ENCODE data around the gene C10orf88. TPM values are rescaled to one million over a fixed set of nuclear protein-coding genes. Genes with fewer than 3 reads are reported as not detected.
A peak's percentile ranks its signal among the peaks of the same experiment; 100 is the strongest.

Gene C10orf88
- total and polyA plus RNA-seq, 2 of the 13 experiments (the other 11 are each of a cell fraction or from before 2014, with no cell fraction given) = 4.6 to 11.8 TPM

GRCh38 chr10:122911889-122912484 lies 42.0 kb downstream of the C10orf88 start (continued):
- TF ChIP-seq ZBTB3 (CRISPR knock-in tag; IDR thresholded peaks at IDR 0.05; ENCODE audit: borderline replicate concordance, low read depth) = peak; percentile 98; the same call in 1 of the 2 replicates
- TF ChIP-seq ZNF691 (CRISPR knock-in tag; IDR thresholded peaks at IDR 0.05; ENCODE audit: borderline replicate concordance, low read depth) = peak; percentile 100
- peak; percentile 100 for TF ChIP-seq ERF (CRISPR knock-in tag; IDR thresholded peaks at IDR 0.05)
- TF ChIP-seq ETS1 (CRISPR knock-in tag; IDR thresholded peaks at IDR 0.05) = peak; percentile 100
- TF ChIP-seq SALL2 (CRISPR knock-in tag; IDR thresholded peaks at IDR 0.05) = peak; percentile 100
- 0 out of 2 replicates have a peak, but pooled peaks have one; percentile 19 for TF ChIP-seq RFX5 (IDR thresholded peaks at IDR 0.05; ENCODE audit: low read depth, low read length)
- no peak for TF ChIP-seq SETDB1 (CRISPR knock-in tag; IDR thresholded peaks at IDR 0.05; ENCODE audit: borderline replicate concordance)
- peak; percentile 90 for TF ChIP-seq ZNF768 (CRISPR knock-in tag; IDR thresholded peaks at IDR 0.05)
- peak; percentile 100 for TF ChIP-seq ZNF615 (CRISPR knock-in tag; IDR thresholded peaks at IDR 0.05; ENCODE audit: borderline replicate concordance)
- TF ChIP-seq NR2F1 (CRISPR knock-in tag; IDR thresholded peaks at IDR 0.05) = peak in 1 of 2 experiments; percentile 94; a peak in 2 of 4 replicates
- TF ChIP-seq CEBPG (CRISPR knock-in tag; IDR thresholded peaks at IDR 0.05) = peak; percentile 77
- peak; percentile 100 for TF ChIP-seq ZSCAN21 (CRISPR knock-in tag; IDR thresholded peaks at IDR 0.05; ENCODE audit: borderline replicate concordance)
- TF ChIP-seq PHF21A (CRISPR knock-in tag; IDR thresholded peaks at IDR 0.05) = 0 out of 2 replicates have a peak, but pooled peaks have one; percentile 53
- TF ChIP-seq ZNF570 (CRISPR knock-in tag; IDR thresholded peaks at IDR 0.05; ENCODE audit: borderline replicate concordance) = peak; percentile 100
- peak; percentile 50; the same call in 1 of the 2 replicates for TF ChIP-seq SIN3B (IDR thresholded peaks at IDR 0.05; ENCODE audit: low read length)
- peak; percentile 99 for TF ChIP-seq KLF9 (CRISPR knock-in tag; IDR thresholded peaks at IDR 0.05; ENCODE audit: low read depth)
- TF ChIP-seq ZNF260 (CRISPR knock-in tag; IDR thresholded peaks at IDR 0.05; ENCODE audit: borderline replicate concordance, low read depth) = no peak
- TF ChIP-seq ZBTB25 (CRISPR knock-in tag; IDR thresholded peaks at IDR 0.05) = peak; percentile 100
- no peak for TF ChIP-seq HNRNPUL1 (IDR thresholded peaks at IDR 0.05; ENCODE audit: low read depth, low read length)
- peak; percentile 98 for TF ChIP-seq HMGXB3 (CRISPR knock-in tag; IDR thresholded peaks at IDR 0.05; ENCODE audit: borderline replicate concordance)
- TF ChIP-seq SMAD9 (CRISPR knock-in tag; IDR thresholded peaks at IDR 0.05) = peak; percentile 100
- no peak for TF ChIP-seq SYNCRIP (IDR thresholded peaks at IDR 0.05; ENCODE audit: insufficient read depth, low read depth, low read length)

All from HepG2 (cell line).